Tibial artery (tissue), 4 donors: ENCODE measurements around the gene NSUN2.

Source experiments
- DNase-seq, 2 donors: peaks; one replicate each; pipeline ENCODE4 v3.0.0-alpha.2; 2019
- H3K27ac ChIP-seq, 2 donors: fragments of 200-600 bp; sonication (generic) in 1 of 2; 1 replicate in 1 of 2; 2 replicates in 1 of 2; pipeline ENCODE4 v1.5.1; 2018 to 2019; ENCODE audit warnings: mild to moderate bottlenecking in 1 of 2
- H3K27me3 ChIP-seq, 2 donors: fragments of 200-600 bp; sonication (generic) in 1 of 2; one replicate each; pipeline versions ENCODE4 v1.5.1 to v1.6.0; 2016 to 2019
- H3K36me3 ChIP-seq, 3 donors: fragments of 200-600 bp; sonication (generic) in 2 of 3; one replicate each; pipeline ENCODE4 v1.5.1; 2016 to 2019; ENCODE audit warnings: mild to moderate bottlenecking in 2 of 3
- H3K4me1 ChIP-seq, 4 donors: fragments of 200-600 bp; sonication (generic) in 2 of 4; 1 replicate in 3 of 4; 2 replicates in 1 of 4; pipeline ENCODE4 v1.5.1; 2016 to 2019
- H3K4me3 ChIP-seq, 2 donors: fragments of 200-600 bp; sonication (generic) in 1 of 2; 1 replicate in 1 of 2; 2 replicates in 1 of 2; pipeline ENCODE4 v1.5.1; 2018 to 2019; ENCODE audit warnings: mild to moderate bottlenecking in 2 of 2
- H3K9me3 ChIP-seq, 3 donors: fragments of 200-600 bp; sonication (generic) in 1 of 3; one replicate each; pipeline ENCODE4 v1.5.1; 2016 to 2019
- CTCF ChIP-seq, 2 experiments: fragments of 200-600 bp in 1 of 2; fragments of 450-650 bp in 1 of 2; IDR thresholded peaks; one replicate each; pipeline ENCODE4 v1.5.1; 2017 to 2019; ENCODE audit warnings: antibody characterized with exemption in 2 of 2, mild to moderate bottlenecking in 1 of 2, moderate library complexity in 1 of 2
- intact Hi-C: fragments of 100-400 bp; cut with DNase I; formaldehyde crosslinking; loops from one replicate; pipeline ENCODE4 v1.15.0; 2023; ENCODE audit warnings: low total_unique reads

Gene NSUN2

DNA sequence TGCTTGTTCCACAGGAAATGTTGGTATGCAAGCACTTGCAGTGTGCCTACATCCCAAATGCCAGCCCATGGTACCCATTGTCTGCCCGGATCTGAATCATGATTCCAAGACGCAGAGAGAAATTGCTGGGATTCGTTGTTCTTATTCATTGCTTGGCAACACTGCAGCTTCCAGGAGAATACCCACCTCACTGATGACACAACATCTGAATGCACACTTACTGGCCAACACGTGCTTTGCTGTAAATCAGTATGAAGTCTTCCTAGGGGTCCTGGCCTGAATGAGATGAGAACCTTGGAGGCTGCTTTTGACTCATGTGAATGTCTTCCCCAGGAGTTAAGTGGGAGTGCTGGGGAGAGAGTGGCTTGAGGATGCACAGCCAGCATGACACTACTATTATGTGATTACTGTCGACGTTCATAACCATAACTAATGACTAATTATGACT lies 12.0 kb upstream of the NSUN2 start:
- intact Hi-C loops: no loop called here
- Histone ChIP-seq H3K9me3 (no peaks in the 10 kb centered on the region), H3K36me3 (no peaks in the 10 kb centered on the region), H3K27ac (no peak overlapping the region), H3K27me3 (no peaks in the 10 kb centered on the region), H3K4me1 (no peaks in the 10 kb centered on the region), H3K4me3 (no peak overlapping the region)
- DNase-seq: no peak
- TF ChIP-seq CTCF (IDR thresholded peaks at IDR 0.05): no peak

DNA sequence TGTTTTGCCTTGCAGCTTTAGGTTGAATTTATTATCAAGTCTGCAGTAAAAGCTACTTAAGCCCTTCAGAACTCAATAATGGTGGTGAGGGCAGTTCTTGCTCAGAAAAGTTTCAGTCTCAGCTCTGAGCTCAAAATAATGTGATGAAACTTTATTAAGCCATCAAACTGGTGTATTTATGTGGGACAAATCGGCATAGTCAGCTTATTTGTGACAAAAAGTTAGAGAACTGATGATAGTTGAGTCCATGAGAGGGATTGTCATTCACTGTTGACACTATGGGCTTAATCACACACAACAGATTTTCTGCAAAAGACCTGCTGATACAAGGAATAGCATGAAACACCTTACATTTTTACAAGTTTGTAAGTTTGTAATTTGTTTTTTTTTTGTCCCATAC lies 9.8 kb upstream of the NSUN2 start:
- H3K36me3 ChIP-seq: no peaks in the 10 kb centered on the region
- no peaks in the 10 kb centered on the region for H3K9me3 ChIP-seq
- no peak overlapping the region for H3K27ac ChIP-seq
- no peaks in the 10 kb centered on the region for H3K4me1 ChIP-seq
- intact Hi-C loops: no loop called here
- no peak for DNase-seq
- H3K27me3 ChIP-seq: no peaks in the 10 kb centered on the region
- no peak for TF ChIP-seq CTCF (IDR thresholded peaks at IDR 0.05)
- H3K4me3 ChIP-seq: no peak overlapping the region

DNA sequence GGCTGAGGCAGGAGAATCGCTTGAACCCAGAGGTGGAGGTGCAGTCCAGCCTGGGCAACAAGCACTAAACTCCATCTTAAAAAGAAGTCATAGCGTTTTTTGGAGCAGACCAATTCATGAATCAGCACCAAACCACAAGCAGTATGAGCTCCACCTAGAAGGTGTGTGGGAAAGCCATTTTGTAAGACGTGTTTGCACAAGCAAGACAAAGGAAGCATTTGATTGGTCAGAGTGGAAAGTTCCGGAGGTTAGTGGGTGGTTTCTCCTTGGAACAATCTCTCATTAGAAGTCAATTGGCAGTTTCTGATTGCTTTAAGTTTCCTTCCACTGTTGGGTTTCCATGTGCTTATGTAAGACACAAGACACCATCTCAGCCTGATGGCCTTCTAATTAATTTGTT lies 5.4 kb upstream of the NSUN2 start:
- H3K27me3 ChIP-seq: no peaks in the 10 kb centered on the region
- H3K27ac ChIP-seq: no peak overlapping the region
- intact Hi-C loops: no loop called here
- H3K4me3 ChIP-seq: no peak overlapping the region
- peaks cover 0 to 9% (median 7%) of the 10 kb centered on the region in 4 donors for H3K4me1 ChIP-seq
- TF ChIP-seq CTCF (IDR thresholded peaks at IDR 0.05): no peak
- no peak for DNase-seq
- H3K36me3 ChIP-seq: no peaks in the 10 kb centered on the region
- no peaks in the 10 kb centered on the region for H3K9me3 ChIP-seq

DNA sequence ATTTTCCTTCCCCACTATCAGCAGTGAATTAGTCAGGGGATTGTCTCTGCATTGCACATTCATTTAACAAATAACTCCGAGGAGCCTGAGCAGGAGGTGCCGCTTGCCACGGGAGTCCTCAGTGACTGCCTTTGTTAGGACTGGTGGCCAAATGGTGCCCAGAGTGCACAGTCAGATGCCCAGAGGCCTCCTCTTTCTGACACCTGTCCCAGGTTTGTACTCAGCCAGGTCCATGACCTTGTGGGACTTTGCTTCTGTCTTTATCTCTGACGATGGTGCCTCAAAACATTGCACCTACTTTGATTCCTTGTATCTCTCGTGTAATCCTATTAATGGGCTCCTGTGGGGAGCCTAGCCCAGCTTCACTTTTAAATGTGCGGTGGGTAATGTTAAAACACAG lies 4.7 kb upstream of the NSUN2 start:
- DNase-seq: no peak
- no peak for TF ChIP-seq CTCF (IDR thresholded peaks at IDR 0.05)
- Histone ChIP-seq H3K4me3 (no peak overlapping the region), H3K36me3 (no peaks in the 10 kb centered on the region), H3K9me3 (no peaks in the 10 kb centered on the region), H3K27me3 (no peaks in the 10 kb centered on the region), H3K27ac (no peak overlapping the region), H3K4me1 (peaks cover 0 to 9% (median 7%) of the 10 kb centered on the region in 4 donors)
- intact Hi-C loops: no loop called here

DNA sequence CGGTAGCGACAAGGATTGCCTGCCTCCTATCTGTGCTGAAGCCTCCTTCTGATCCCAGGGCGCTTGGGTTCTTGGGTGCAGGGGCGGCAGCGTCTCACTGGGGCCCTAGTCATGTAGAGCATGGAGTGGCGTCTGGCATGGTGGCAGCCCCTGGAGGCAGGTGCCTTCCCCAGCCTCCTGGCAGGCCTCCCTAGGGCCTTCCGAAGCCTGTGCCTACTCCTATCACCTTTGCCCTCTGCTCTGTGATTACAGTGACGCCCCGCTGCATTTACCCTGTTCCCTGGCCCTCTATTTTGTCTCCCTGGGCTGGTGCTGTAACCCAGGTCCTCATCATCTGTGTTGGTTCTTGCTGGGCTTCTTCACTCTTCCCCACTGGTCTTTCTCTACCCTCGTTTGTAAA lies 4.2 kb upstream of the NSUN2 start:
- Histone ChIP-seq H3K4me1 (peaks cover 0 to 11% (median 10%) of the 10 kb centered on the region in 4 donors), H3K4me3 (no peak overlapping the region), H3K27me3 (no peaks in the 10 kb centered on the region), H3K9me3 (no peaks in the 10 kb centered on the region), H3K36me3 (no peaks in the 10 kb centered on the region), H3K27ac (no peak overlapping the region)
- intact Hi-C loops: no loop called here
- DNase-seq: no peak
- TF ChIP-seq CTCF (IDR thresholded peaks at IDR 0.05): no peak

GRCh38 chr5:6636293-6636692 lies 3.4 kb upstream of the NSUN2 start:
- no peak for TF ChIP-seq CTCF (IDR thresholded peaks at IDR 0.05)
- Histone ChIP-seq H3K27me3 (no peaks in the 10 kb centered on the region), H3K36me3 (peaks cover 0 to 2% (median 1%) of the 10 kb centered on the region in 3 donors), H3K4me3 (no peak overlapping the region), H3K4me1 (peaks cover 0 to 19% (median 17%) of the 10 kb centered on the region in 4 donors), H3K27ac (no peak overlapping the region), H3K9me3 (no peaks in the 10 kb centered on the region)
- intact Hi-C loops: no loop called here
- DNase-seq: no peak
